Measurements from ENCODE around the gene HES7.

Gene HES7

DNA sequence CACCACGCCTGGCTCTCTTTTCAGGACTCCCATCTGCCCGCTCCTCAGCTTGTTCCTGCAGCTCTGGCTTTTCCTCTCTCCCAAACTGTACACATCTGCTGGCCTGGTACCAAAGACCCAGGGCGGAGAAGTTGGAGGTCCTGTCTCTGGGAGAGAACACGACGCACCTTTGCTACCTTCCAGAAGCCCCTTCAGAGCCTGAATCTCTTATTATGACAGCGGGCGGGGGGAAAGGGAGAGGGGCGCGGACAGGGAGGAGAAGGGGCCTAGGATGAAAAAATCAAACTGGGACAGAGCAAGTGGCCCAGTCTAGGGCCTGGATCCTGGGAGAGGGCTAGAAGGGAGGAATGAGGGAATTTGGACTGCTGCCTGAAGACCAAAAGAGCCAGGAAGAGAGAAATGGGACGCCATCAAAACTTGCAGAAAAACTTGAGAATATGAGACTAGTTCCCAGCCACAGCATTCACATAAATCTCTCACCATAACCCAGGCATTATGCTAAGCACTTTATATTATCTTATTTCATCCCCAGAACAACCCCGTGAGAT, 30.8 kb upstream of the HES7 start:
- no peak for DNase-seq

DNA sequence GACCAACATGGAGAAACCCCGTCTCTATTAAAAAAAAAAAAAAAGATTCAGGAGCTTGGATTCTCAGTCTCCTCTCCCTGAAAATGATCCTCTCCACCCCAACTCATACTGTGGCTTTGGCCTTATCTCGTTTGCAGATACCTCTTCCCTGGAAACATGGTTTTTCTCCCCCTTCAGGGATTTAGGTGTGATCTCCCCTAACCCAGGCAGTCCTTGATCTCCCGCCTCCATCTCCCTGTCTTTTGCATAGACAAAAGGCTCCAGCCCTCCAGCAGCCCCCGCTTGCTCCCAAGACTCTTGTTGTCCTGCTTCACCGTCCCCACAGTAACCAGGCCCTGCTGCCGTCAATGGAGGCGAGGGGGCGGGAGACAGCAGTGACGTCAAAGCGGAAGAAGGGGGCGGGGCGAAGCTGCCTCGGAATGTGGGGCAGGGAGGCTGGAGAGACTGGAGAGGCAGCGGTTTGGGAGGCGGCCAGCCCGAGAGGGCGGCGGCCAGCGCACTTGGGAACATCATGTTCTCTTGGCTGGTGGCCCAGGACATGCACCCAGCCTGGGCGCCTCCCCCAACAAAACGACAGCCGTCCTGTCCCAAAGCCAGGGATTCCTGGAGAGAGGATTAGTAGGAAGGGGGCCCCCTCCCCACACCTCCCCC, 30.2 kb upstream of the HES7 start:
- peak; percentile 83 for DNase-seq

DNA sequence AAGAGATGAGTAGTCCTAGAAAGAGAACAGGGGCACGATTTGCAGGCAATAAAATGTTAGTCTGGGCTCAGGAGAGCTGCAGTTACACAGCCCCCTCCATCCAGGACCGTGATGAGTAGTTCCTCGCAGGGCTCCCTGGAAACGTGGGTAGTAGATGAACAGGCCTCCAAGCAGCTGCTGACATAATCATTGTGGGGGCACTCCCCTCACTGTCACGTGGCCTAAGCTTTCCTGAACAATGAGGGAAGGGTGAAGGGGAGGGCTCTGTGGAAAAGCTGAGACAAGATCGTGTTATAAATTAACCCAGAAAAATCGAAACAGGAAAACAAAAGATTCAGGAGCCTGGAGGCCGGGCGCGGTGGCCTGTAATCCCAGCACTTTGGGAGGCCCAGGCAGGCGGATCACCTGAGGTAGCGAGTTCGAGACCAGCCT, 29.6 kb upstream of the HES7 start:
- DNase-seq: peak; percentile 58

DNA sequence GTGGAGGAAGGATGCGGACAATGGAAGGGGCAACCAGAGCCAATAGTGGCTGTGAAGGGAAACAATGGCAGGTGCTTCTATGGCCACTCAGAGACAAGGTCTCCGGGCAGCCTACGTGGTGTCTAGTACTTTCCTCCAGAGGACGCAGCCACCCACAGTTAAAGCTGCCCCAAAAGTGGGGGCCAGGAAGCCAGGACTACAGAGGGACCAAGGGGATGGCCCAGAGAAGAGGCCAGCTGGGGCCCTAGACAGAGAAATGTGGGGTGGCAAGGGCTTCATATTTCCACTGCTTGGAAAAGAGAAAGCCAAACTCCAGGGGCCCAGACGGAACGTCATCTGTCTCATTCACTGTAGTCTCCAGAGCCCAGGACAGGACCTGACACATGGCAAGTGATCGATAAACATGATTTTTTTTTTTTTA, 29.1 kb upstream of the HES7 start:
- no peak for DNase-seq

DNA sequence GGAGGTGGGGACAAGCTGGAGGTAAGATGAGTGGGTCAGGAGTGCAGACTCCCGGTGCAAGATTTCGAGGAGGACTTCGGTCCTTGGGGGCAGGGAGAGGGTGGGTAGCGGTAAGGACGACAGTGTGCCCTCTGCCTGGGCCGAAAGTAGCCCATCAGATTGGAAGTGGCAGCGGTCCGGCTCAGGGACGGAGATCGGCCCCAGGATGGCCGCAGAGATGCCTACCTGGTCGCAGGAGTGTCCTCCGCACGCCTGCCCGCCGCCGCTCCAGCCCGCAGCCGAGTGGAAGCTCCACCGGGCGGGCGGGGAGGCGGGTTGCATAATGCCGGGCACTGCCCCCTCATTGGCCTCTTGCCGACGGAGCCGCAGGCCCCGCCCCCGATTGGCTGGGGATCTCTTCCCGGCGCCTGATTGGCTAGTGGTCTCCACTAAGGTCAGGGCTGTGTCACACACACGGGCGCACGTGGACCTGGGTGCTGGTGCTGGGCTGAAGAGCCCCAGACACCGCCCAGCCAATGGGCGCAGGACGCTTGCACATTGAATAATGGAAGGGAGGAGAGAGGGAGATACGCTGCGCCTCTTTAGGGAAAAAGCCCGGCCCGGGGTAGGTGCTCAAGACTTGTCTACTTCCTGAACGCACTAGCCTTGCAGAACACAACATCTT, 28.3 kb upstream of the HES7 start, which contains the start of gene PER1:
PER1 (minus strand) TSS at position 293 of the 664 bp plus-strand sequence. CDS start 1,698 bp downstream, outside the sequence.
- peak; percentile 91 for DNase-seq

DNA sequence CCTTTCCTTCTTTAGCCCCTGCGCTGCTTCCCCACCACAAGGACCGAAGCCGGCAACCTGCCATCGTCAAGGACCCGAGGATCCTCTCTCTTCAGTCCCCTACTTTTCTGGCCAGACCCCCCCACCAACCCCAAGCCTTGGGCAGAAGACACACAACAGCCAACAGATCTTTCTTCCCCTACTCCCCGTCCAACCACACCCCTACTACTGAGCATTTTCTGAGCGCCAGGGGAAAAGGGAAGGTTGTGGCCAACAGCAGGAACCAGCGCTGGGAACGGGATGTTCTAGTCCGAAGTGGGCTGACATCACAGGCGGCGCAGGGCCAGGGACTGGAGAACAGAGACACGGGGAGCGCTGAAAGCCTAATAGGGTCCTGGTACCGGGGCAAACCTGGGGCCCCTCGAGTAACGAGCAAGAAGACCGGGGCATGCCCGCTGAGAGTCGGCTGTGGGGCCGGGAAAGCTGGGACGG, 27.8 kb upstream of the HES7 start:
- DNase-seq: no peak

DNA sequence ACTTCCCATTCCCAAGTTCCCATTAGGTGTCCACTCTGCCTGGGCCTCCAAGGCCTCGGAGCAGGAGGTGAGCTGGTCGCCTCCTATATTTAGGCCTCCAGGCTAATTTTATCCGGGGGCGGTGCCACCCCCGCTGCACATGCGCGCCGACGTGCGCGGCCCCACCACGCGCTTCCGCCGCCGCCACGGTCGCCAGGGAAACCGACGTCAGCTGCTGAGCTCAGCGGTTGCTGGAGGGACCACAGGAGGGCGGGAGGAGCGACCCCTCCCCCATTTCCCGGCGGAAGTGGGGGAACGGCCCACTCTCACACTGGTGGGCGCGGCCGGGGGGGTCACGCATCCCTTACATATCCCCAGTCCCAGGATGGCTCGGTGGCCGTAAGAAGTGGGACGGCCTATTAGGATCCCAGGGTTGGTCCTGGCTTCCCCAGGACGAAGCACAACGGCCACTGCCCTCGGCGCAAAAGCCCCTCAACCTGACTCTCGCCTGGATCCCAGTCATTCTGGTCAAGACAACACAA, 27.3 kb upstream of the HES7 start:
- DNase-seq: no peak

DNA sequence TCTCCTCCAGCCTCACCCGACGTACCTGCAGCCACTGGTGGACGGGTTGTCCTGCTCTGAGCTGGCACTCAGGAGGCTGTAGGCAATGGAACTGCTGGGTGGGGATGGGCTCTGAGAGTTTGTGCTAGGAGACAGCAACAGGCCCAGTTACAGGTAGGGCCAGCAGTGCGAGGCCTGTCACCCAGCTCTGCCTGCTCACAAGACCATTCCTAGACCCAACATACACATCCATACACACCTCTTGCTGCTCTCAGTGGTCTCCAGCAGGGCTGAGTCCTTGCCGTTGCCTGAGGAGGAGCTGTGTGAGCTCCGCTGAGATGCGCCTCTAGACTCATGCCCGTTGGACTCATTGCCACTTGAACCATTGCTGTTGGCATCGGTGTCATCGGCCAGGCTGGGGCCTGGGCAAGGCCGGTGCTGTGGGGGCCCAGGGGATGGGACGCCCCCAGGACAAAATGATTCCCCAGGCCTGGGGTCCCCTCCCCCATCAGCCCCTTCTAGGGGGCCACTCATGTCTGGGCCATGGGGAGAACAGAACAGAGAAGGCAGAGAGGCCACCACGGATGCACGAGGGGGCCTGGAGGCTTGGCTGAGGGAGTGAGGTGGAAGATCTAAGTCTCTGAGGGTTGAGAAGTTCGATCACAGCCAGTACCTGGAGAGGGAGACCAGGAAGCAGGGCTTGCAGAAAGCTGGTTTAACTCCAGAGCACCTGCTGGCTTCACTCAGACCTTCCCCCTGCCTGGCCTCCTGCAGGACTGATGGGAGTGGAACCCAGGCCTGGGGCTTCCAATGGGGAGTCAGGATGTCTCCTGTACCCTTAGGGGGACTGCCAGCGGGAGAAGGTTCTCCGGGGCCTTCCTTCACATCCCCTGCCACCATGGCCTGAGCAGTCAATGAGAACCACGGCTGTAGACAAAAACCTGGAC, 26.6 kb upstream of the HES7 start:
- no peak for DNase-seq

DNA sequence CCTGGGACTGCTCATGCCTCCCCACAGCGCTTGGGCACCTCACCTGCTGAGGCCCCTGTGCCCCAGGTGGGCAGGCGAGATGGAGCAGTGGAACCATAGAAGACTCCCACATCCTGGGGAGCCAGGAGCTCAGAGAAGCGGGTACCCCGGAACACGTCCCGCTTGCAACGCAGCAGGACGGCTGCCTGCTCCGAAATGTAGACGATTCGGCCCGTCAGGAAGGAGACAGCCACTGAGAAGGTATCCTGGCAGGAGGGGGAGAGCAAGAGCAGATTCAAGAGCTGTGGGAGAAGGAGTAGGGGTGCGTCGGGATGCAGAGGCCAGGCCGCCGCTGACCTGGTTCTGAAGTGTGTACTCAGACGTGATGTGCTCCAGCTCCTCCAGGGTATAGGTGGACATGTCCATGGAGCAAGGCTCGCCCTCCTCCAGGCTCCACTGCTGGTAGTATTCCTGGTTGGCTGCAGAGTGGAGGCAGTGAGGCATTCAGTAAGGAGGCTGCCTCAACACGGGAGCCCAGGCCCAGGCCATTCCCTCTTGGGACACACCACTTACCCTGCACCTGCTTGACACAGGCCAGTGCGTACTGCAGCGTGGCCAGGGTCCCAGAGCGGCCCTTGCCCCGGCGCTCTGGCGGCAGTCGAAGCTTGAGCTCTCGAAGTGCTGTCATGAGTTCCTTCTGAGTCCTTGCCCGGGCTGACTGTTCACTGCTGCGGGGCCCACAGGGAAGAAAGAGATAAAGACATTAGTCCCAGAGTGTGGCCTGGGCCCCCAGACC, 25.7 kb upstream of the HES7 start:
- no peak for DNase-seq

DNA sequence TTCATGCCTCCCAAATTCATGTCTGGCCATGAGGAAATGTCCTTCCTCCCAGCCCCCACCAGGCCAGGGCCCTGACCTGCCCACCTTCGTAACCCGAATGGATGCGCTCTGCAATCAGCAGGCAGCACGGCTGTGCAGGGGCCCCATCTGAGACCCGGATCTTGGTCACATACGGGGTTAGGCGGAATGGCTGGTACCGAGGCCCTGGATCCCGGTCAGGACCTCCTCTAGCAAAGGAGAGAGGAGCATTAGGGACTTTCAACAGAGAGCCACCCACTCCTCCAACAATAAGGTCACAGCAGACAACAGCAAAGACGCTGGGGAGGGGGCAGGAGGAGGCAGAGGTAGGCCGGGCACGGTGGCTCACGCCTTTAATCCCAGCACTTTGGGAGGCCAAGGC, 24.7 kb upstream of the HES7 start:
- DNase-seq: no peak

DNA sequence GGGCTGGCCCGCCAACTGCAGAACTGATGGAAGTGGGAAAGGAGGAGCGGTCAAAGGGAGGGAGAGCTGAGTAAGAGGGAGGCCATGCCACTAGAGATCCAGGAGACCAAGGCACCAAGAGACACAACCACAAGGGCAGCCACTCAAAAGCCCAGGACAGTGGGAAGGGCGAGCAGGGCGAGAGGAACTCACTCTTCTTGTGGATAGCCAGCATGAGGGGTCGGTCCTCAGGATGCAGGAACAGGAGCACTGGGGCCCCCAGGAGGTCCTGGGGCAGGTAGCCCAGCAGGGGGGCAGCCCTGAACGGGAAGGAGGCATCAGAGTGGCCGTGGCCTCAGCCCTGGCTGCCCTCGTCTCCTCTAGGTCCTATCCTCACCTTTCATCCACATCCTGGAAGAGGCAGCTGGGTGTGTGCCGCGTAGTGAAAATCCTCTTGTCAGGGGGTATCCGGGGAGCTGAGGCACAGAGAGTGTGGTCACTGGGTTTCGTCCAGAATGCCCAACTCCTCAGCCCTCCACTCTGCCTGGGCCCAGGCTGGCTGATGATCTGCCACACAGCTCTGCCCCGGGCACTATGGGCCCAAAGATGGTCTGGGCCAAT, 24.0 kb upstream of the HES7 start:
- no peak for DNase-seq

DNA sequence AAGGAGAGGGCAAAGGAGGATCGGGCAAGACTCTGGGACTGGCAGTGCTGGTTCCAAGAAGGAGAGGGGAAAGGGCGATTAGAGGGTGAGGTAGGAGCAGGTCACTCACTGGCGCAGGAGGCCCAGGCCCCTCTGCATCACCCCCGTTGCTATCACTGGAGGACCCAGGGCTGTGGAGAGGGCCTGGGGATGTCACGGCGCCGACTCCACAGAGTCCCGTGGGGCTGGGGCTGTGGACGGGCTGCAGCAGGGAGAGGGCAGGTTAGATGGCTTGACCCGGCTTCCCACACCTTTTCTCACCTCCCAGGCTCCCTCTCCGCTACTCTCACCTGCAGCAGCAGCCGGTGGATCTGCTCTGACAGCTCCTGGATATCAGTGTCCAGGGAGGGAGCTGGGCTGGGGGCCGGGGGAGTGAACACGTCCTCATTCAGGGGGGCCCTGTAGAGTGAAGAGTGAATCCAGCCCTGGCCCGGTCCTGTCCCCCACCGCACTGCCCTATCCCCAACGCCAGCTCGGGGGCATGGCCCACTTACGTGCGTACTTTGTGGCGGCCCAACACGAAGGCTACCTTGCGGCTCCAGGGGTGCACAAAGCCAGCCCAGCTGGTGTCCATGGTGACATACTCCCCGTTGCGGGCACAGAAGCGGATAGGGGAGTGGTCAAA, 23.4 kb upstream of the HES7 start:
- no peak for DNase-seq

DNA sequence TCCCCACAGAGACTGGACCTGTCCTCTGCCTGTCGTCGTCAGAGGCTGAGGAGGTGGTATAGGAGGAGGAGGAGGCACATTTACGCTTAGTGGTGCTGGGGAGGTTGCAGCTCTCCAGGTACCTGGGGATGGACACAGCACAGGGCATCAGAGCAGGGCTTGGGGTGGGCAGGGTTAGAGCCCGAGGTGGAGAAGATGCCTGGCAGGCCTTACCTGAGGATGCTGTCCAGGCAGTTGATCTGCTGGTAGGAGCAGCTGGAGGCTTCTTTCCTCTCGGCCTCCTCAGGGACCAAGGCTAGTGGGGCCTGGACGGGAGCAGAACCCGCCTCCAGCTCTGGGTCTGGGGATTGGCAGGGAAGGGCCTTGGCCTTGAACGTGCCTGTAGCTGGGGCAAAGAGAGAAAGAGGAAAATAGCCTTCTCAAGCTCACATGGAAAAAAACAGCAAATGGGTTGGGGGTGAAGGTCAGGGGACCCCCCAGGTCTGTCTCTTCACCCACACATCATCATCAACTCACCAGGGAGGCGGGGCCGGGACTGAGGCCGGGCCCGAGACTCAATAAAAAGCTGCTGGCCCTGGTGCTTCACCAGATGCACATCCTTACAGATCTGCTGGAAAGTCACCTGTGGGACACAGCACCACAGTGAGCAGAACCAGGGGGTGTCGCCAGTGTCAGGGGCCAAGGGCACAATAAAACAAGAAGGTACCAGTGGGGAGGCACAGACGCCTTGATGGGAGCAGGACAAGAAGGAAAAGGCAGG, 22.7 kb upstream of the HES7 start:
- DNase-seq: no peak

DNA sequence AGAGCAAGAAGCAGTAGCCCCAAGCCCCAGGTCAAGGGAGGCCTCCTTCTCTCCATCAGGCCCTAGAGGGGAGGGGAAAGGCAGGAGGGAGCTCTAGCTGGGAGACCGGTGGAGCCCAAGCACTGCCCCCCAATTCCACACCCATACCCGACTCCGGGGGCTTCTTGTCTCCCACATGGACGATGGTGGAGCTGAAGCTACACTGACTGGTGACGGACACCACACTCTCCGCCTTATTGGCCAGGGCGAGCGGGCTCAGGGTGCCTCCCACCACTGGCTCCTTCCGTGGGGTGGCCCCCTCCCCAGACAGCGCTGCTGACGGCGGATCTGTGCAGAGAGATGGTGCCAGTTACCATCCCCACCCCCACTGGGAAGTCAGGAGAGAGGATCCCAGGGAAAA, 21.9 kb upstream of the HES7 start:
- no peak for DNase-seq

DNA sequence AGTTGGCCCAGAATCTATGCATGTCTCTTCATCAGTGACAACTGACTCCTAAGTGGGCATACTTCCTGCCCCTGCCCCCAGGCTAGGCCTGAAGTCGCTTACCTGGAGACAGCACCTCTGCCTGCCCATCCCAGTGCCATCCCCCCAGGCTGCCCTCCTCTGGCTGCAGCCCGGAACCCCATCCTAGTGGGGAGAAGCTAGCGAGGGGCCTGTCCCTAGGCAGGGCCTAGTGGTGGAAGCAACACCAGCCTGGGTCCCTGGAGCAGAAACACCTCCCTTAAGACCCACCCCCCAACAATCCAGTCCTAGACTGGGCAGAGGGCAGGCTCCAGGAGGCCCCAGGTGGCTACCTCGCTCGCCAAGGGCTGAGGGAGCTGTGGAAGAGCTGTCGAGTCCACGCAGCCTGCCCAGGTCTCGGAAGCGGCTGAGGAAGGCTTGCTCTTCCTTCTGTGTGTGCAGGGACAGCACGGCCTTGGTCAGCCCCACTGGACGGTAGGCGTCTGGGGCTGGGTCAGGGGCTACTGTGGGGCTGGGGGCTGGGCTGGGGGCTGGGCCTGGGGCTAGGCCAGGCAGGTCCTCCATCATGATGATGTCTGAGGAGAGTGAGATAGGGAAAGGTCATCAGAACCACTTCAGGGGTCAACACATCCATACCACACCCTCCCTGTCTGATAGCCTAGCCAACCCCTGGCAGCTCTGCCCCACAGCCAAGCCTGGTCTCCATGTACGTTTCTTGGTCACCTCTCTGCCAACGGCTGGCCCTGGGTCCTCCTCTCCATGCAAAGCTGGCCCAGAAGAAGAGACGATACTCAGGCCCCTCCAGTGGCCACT, 20.7 kb upstream of the HES7 start:
- no peak for DNase-seq

DNA sequence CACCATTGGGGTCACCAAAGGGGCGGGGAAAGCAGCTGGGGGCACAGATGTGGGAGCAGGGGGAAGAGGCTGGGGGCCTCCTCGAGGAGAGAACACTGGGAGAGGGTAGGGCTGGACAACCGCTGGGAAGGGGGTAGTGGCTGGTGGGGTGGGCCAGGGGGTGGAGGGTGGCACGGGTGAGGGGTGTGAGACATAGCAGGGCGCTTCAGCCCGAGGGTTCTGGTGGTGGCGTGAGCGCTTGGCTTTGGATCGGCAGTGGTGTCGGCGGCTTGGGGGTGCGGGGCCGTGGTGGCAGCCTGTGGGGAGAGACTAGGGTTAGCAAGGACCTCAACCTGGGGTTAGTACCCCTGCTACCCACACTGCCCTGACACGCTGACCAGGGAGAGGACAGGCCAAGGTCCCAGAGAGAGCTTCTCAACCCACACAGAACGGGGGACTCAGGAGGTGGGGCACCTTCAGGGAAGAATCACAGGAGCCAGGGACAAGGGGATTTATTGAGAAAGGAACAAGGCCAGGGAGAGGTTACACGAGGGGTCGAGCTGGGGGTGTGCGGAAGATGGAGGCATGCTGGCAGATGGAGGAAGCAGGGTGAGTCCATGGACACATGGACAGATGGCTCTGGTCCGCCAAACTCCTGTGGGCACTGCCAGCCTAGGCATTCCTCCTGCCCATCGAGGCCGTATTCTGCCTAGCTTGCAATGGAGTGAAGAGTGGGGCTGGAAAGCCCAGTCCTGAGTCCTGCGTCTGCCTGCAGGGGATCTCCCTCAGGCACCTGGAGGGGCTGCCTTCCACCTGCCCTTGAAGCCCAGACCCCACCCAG, 19.9 kb upstream of the HES7 start:
- DNase-seq: no peak

DNA sequence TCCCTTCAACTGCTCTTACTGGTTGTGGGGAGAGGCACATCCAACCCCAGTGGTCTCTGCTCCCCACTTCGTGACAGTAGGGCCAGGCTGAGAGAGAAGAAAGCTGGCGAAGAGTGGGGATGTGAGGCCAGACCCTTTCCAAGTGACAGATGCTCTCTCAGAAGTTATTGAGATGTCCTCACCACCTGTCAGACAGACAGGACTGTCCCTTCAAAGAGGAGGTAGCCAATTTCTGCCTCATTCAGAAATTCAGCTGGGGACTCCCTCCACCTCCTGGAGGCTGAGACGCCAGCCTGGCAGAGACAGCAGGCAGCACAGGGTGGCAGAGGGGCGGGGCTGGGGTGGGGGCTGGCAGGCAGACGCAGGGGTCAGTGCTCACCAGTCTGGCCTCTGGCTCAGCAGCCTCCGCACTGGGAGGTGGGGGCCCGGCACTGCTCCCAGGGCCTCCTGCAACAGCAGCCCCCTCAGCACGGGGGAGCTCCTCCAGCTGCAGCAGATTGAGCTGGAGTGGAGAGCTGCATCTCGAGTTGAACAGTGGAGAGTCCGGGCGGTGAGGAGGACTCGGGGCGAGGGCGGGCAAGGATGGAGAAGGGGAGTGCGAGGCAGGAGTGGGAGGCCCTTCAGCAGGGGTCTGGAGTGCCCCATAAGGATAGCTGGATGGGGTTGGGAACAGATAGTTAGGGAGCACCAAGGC, 19.1 kb upstream of the HES7 start:
- no peak for DNase-seq
